GM18519 (cell line): ENCODE data around the gene DBNL.

Experiments used
- ATAC-seq: cut with Tn5 transposase; IDR thresholded peaks from one replicate; pipeline ENCODE4 v1.9.1; 2021; ENCODE audit warnings: mild to moderate bottlenecking, moderate library complexity; ENCODE audit not compliant: unreplicated experiment, low FRiP score

Gene DBNL

DNA sequence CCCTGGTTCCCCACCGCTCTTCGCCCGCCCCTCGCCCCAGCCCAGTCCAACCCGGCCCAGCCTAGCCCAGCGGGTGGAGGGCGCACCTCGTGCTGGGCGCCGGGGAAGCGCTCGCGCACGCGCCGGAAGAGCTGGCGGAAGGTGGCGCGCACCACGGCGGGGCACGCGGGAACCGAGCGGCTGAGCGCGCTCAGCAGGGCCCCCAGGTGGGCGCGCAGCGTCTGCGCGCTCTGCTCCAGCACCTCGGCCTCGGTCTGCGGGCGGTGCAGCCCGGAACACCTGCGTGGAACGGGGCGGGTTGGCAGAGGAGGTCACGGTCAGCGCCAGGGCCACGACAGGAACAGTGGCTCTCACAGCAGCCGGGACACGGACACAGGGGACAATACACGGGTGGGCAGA lies 4.0 kb upstream of the DBNL start:
- peak; percentile 43 for ATAC-seq

DNA sequence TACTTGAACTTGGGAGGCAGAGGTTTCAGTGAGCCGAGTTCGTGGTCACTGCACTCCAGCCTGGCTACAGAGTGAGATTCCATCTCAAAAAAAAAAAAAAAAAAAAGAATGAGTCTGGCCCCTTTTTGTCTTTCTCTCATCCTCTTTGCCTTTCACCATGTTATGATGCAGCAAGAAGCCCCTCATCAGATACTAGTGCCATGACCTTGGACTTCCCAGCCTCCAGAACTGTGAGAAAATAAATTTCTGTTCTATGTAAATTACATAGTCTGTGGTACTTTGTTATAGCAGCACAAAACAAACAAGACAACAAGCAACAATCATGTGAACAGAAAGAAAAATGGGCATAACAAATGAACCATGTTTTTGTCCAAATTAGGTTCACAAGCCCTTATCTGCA lies 2.3 kb upstream of the DBNL start:
- no peak for ATAC-seq

DNA sequence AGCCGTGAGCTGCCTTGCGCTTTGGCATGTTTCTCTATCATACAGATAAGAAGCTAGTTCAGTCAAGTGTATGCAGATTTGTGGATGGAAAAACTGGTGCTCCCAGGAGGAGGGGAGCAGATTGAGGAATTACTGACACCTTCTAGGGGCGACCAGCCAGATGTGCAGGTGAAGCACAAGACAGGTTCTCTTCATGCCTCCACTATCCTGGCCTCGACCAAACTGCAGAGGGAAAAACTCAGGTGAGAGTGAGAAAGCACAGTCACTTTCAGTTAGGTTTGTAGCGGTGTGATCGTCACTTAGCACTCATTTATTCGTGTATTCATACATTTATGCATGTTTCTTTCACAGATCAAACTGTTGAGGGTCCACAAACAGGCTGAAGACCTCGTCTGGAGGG lies 600 bp upstream of the DBNL start:
- no peak for ATAC-seq

DNA sequence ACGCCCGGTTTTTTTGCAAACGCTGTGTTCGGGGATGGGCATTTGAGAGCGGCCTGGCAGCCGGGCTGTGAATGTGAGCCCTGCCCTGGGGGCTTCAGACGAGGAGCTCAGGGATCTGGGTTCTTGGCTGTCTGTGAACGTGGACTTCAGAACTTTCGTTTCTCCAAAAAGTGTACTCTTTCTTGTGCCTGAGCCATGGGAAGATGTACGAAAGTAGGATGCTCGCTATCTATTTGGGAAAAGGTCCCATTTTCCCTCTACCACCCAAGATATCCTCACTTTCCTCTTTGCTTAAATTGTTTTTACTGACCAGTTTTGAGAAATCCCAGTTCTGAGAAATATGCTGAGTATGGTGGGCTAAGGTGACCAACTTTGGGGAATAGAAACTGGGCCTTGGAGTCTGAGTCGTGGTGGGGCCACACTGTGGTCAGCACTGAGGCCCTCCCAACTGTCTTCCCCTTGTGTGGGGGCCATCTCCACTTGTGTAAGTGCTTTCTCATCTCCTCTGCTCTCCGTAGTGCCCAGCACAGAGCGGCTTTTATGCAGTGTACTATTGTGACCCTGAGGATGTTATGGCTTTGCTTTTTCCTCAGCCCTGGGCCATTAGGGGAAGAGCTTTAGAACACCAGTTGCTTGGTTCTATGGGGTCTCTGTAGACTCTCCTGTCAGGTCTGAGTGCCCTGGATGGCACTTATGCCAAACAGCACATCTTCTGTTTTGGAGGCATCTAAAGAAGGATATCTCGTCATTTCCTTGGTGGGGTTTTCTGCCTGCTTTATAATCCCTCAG lies 918 bp downstream of the DBNL start:
- no peak for ATAC-seq

DNA sequence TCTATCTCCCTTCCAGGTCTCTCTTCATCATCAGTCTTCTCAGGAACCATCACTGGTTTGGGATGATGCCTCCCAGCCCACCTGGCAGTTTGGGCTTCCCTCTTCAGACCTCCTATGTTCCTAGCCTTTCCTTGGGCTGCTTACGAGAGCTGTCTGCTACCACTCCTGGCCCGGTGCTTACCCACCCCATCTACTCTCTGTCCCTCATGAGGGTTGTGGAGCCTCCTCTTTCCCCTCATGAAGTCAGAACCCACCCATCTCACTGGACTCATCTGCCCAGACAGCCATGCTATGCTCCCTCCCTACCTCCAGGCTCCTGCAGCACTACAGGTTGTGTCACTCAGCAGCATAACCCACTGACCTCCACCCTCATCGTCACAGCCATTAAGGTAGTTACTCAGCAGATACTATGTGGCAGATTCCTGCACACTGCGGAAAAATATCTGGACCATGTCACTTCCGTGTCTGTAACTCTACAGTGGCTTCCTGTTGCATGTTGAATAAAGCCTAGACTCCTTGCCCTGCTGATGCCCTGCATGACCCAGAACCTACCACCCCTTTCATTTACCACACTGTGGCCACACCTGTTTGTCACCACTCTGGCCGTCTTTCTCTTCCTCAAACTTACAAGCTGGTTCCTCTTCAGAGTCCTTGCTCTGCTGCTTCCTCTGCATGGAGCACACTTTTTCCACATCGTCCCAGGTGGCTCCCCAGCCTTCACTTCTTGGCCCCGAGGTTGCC lies 2.0 kb downstream of the DBNL start:
- ATAC-seq: peak; percentile 39

DNA sequence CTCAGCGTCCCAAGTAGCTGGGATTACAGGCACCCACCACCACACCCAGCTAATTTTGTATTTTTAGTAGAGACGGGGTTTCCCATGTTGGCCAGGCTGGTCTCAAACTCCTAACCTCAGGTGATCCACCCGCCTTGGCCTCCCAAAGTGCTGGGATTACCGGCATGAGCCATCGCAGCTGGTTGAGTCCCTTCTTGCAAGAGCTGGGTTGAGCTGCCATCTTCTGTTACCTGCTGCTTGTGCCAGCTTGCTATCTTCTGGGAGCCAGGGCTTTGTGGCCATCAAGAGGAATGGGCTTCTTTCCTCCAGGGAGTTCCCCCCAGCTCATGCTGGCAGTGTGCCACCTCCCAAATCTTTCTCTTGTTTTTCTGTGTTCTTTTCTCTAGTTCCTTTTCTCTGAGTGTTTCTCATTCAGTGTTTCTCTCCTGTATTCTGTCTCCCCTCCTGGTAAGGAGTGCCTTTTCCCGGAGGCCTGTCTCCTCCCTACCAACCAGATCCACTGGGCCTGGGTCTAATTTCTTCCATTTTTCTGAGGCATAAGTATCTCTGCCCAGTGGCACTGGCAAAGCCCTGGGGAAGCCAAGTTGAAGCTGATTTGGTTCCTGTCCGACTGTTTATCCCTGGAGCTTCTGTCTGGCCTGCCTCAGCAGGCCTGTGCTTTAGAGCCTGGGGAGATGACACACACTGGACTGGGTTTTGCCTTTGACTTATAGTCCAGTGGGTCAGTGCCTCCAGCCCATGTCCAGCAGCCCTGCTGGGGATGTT lies 3.7 kb downstream of the DBNL start:
- no peak for ATAC-seq

DNA sequence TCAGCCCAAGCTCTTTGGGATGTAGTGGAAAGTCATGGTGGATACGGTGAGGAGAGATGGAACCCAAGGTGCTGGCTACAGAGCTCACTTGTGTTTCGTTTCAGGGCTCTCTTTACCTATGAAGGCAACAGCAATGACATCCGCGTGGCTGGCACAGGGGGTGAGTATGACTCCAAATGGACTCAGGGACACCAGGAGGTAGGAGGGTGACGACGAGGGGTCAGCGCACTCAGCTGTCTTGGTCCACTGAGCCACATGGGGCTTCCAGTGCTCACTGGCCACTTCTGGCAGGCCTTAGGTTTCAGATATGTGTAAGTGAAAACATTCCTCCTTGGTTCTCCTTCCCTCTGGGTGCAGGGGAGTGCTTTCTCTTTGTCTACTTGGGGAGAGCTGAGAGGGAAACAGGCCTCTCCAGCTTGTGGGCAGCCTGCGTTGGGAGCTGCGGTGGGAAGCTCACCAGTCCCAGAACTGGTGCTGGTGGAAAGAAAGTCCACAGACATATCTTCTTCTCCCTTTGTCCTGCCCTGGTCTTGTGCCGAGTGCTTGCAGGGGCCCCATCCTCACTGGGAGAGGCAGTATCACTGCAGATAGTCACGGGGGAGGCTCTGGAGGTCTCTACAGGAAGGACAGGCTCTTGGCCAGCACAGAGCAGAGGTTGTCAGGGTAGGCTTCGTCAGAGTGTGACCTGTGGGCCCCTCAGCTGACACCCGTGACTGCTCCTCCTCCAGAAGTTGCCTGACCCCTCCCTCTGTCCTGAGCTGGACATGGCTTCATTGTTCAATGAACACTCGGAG lies 5.8 kb downstream of the DBNL start:
- no peak for ATAC-seq

DNA sequence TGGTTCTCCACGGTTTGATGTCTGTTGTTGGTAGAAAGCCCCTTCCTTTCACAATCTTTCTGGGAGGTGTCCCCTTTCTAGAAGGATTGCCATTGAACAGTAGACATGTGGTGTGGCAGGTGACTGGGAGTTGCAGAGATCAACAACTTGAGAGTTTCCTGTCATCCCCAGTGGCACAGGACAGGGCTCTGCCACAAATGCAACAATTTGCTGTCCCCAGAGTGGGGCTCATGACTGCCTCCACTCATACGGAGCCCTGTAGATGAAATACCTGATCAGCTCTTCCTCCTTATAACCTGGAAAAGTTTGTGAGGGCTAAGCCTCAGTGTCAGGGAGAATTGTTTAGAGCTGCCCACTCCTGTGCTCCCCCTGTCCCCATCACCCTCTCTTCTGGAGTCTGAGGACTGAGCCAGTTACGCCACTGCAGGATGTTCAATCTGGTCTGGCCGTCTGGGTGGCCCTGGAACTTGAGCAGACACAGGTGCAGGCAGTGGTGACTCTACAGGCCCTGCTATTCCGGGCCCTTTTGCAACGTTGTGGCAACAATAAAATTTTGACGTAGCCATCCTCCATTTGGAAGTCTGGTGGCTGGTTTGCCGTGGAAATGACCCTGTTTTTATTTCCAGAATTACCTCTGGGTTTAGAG lies 6.5 kb downstream of the DBNL start:
- ATAC-seq: no peak

DNA sequence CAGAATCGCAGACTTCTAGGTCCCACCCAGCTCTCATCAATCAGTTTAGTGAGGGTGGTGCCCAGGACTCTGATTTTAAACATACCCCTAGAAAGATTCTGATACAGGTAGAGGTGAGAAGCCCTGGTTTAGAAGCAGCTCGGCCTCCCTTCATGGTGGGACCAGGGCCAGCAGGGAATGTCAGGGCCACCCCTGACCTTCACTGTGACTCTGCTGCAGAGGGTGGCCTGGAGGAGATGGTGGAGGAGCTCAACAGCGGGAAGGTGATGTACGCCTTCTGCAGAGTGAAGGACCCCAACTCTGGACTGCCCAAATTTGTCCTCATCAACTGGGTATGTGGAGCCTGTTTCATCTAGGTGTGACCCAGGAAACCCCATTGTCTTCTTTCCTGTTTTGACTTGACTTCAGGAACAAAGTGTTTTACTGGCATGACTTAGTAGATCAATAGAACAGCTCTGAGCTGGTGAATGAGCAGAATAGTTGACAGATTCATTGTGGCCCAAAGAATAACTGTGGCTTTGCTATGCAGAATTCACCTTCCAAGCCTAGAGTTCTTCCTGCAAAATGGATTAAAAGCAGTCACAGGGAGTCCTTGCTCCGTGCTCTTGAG lies 7.2 kb downstream of the DBNL start:
- no peak for ATAC-seq

DNA sequence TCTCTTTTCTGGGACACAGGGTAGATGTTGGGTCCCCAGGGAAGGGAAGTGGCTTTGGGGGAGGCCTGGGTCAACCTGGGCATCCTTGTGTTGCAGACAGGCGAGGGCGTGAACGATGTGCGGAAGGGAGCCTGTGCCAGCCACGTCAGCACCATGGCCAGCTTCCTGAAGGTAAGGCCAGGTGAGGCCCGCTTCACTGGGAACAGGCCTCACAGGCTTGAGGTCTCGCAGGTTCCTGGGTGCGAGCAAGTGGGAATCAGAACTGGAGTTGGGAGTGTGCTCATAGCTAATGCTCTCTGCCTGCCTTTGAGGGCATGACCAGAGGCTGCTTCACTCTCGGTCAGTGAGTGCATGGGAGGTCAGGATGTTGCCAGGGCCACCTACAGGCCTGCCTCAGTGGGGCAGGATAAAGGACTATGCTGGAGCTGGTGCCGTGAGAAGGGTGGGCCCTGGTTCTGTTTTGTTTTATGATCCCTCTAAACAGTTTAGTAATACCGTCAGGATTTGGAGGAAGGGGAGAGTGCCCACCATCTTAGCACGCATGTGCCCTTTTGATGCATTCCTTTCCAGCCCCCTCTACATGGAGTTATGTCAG lies 8.4 kb downstream of the DBNL start:
- ATAC-seq: no peak

DNA sequence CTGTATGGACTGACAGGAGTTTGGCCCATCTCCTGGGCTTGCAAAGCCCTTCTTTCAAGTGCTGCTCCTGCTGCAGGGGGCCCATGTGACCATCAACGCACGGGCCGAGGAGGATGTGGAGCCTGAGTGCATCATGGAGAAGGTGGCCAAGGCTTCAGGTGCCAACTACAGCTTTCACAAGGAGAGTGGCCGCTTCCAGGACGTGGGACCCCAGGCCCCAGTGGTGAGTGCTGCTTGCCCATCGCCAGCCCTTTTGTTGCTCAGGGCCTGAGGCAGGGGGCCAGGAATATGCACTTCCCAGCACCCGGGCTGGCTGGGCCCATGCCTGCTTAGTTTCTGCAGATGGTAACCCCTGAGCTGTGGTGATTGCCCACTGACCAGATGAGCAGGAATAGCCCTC lies 12.2 kb downstream of the DBNL start:
- ATAC-seq: no peak

DNA sequence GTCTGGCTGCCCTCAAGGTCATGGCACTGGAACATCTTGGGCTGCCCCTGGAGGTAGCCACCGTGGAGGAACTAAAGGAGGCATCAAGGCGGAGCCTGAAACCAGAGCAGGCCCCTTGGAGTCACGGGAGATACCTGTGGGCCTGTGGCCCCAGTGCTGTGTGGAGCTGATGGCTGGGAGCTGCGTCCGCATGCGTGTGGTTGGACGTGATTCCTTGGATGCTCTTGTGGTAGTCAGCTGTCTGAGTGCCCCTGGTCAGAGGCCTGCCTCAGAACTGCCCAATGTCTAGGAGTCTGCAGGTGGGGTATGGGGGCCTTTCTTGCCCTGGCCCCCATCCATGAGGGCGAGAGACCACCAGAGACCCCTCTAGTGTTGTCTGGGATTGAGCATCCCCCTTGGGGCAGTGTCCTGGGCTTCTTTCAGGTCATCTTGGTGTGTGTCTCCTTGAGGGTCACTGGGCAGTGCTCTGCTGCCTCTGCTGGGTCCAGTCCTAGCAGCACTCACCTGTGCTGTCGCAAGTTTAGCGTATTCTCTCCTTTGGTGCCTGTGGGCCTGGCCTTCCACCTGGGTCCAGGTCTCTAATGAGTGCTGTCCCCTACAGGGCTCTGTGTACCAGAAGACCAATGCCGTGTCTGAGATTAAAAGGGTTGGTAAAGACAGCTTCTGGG lies 12.8 kb downstream of the DBNL start:
- ATAC-seq: no peak

DNA sequence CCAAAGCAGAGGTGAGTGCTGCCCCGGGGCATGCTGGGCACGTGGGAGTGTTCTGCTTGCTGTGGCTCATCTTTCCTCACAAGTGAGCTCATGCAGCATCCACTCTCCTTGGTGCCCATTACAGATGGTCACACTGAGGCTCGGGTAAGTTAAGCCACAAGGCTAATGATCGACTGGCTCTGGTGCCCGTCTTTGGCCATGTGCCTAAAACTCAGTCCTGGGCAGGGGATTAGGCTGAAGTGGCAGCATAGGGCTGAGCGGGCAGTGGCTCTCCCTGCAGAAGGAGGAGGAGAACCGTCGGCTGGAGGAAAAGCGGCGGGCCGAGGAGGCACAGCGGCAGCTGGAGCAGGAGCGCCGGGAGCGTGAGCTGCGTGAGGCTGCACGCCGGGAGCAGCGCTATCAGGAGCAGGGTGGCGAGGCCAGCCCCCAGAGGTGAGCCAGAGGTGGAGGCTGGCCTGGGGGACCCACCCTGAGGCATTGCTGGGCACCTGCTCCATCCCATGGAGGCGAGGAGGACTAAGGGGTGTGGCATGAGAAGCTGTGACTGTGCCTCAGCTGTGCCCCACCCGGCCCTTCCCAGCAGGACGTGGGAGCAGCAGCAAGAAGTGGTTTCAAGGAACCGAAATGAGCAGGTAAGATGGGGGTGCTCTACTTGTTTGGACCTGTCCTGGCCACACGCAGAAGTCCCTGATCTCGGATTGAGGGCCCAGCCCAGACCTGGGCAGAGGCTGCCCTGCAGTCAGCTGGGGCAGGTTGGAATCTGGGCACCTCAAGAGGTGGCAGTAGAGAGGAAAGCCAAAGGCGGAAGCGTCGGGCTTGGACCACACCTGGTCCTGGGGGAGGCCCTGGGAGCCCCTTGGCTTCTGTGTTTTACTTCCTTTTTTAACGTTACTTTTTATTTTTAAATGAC lies 13.6 kb downstream of the DBNL start:
- ATAC-seq: no peak

DNA sequence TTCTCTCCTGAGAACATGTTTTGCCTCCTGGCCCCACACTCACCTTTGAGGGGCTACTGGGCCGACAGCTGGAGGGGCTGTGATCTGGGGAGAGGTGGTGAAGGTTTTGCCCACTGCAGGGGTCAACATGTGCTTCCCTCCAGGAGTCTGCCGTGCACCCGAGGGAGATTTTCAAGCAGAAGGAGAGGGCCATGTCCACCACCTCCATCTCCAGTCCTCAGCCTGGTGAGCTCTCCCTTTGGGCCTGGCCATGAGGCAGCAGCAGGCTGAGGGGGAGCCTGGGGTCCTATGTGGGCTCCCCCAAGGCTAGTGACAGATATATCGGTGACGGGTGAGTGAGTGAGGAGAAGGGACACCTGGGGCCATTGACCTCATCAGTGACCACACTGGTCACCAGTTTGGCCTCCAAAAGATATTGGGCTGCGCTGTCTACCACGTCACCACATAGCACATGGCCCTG lies 14.3 kb downstream of the DBNL start:
- ATAC-seq: no peak

DNA sequence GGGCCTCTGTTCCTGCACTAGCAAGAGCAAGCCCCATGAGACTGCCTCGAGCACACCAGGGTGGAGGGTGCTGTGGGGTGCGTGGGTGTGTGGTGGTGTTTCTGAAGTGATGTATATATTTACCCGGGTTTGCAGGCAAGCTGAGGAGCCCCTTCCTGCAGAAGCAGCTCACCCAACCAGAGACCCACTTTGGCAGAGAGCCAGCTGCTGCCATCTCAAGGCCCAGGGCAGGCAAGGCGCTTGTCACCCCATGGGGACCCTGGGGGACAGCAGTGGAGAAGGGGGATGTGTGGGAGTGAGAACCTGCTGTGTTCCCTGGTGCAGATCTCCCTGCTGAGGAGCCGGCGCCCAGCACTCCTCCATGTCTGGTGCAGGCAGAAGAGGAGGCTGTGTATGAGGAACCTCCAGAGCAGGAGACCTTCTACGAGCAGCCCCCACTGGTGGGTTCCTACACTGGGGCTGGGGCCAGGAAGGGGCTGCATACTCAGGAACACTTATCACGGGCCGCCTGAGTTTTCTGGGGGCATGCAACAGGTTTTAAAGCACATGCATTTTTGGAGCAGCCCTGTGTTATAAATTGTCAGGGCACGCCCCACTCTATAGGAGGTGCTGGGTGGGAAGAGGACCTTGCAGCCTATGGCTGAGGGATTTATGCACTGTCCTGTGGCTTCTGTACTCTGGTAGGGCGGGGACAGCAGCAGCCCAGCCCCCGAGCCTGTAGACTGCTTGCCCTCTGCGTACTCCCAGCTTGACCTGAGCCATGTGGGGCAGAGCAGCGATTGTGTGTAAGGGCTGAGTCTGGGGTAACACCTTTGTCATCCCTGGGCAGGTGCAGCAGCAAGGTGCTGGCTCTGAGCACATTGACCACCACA lies 15.0 kb downstream of the DBNL start:
- ATAC-seq: peak; percentile 62

DNA sequence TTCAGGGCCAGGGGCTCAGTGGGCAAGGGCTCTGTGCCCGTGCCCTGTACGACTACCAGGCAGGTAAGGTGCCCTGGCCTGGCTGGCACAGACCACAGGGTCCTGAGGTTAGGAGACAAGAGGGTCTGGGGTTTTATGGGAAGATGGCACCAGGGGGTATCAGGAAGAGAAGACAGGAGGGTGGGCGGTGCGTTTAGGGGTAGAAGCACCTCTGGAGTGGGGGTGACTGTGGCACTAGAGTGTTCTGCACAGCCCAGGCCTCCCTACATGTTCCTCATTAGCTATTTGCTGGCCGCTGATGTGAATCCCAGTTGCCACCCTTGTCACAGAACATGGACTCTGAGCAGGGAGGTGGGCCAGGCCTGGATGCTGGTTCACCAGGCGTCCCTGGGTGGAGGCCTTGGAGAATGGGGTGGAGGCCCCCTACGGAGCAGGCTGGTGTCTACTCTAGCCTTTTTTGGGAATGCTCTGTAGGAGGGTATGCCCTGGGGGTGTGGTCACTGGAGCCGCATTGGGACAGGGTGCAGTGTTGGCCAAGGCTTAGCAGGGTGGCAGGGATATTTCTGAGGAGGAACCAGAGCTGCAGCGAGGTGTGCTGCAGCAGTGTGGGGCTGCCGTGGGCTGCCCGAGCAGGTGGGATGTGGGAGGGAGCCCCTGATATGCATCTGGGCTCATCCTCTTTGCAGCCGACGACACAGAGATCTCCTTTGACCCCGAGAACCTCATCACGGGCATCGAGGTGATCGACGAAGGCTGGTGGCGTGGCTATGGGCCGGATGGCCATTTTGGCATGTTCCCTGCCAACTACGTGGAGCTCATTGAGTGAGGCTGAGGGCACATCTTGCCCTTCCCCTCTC lies 15.8 kb downstream of the DBNL start:
- no peak for ATAC-seq
